ENCODE measurements around the gene AGO3.

DNA sequence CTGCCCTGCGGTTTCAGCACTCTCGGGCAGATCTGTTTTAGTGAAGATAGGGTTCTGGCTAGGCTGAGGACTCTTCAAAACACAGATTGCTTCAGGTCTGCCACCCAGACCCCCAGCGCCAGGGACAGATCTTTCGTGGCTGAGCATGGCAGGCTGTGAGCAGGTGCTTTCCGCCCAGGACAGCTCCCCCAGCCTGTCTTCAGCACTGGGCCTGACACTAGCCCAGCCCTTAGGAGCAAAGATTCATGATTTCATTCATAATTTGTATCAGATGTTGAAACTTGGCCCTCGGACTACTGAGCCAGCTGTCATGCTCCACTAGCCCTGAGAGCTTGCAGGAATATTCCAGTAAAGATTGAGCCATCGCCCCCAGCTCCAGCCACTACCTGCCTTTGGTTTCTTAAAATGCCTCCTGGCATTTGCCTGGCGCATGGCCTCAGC, 163.7 kb downstream of the AGO3 start:
- TF ChIP-seq, protein P1, sequence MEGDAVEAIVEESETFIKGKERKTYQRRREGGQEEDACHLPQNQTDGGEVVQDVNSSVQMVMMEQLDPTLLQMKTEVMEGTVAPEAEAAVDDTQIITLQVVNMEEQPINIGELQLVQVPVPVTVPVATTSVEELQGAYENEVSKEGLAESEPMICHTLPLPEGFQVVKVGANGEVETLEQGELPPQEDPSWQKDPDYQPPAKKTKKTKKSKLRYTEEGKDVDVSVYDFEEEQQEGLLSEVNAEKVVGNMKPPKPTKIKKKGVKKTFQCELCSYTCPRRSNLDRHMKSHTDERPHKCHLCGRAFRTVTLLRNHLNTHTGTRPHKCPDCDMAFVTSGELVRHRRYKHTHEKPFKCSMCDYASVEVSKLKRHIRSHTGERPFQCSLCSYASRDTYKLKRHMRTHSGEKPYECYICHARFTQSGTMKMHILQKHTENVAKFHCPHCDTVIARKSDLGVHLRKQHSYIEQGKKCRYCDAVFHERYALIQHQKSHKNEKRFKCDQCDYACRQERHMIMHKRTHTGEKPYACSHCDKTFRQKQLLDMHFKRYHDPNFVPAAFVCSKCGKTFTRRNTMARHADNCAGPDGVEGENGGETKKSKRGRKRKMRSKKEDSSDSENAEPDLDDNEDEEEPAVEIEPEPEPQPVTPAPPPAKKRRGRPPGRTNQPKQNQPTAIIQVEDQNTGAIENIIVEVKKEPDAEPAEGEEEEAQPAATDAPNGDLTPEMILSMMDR (conservative IDR thresholded peaks at IDR 0.05; ENCODE audit: low read depth in 2 of 2), result no peak
- TF ChIP-seq, protein P2, sequence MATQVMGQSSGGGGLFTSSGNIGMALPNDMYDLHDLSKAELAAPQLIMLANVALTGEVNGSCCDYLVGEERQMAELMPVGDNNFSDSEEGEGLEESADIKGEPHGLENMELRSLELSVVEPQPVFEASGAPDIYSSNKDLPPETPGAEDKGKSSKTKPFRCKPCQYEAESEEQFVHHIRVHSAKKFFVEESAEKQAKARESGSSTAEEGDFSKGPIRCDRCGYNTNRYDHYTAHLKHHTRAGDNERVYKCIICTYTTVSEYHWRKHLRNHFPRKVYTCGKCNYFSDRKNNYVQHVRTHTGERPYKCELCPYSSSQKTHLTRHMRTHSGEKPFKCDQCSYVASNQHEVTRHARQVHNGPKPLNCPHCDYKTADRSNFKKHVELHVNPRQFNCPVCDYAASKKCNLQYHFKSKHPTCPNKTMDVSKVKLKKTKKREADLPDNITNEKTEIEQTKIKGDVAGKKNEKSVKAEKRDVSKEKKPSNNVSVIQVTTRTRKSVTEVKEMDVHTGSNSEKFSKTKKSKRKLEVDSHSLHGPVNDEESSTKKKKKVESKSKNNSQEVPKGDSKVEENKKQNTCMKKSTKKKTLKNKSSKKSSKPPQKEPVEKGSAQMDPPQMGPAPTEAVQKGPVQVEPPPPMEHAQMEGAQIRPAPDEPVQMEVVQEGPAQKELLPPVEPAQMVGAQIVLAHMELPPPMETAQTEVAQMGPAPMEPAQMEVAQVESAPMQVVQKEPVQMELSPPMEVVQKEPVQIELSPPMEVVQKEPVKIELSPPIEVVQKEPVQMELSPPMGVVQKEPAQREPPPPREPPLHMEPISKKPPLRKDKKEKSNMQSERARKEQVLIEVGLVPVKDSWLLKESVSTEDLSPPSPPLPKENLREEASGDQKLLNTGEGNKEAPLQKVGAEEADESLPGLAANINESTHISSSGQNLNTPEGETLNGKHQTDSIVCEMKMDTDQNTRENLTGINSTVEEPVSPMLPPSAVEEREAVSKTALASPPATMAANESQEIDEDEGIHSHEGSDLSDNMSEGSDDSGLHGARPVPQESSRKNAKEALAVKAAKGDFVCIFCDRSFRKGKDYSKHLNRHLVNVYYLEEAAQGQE (IDR thresholded peaks at IDR 0.05; ENCODE audit: unreplicated experiment), result no peak
- TF ChIP-seq POLR2AphosphoS5 (IDR thresholded peaks at IDR 0.05; ENCODE audit: low read depth), result no peak
- TF ChIP-seq EZH2phosphoT487 (IDR thresholded peaks at IDR 0.05; ENCODE audit: unreplicated experiment), result no peak
- TF ChIP-seq, protein P3, sequence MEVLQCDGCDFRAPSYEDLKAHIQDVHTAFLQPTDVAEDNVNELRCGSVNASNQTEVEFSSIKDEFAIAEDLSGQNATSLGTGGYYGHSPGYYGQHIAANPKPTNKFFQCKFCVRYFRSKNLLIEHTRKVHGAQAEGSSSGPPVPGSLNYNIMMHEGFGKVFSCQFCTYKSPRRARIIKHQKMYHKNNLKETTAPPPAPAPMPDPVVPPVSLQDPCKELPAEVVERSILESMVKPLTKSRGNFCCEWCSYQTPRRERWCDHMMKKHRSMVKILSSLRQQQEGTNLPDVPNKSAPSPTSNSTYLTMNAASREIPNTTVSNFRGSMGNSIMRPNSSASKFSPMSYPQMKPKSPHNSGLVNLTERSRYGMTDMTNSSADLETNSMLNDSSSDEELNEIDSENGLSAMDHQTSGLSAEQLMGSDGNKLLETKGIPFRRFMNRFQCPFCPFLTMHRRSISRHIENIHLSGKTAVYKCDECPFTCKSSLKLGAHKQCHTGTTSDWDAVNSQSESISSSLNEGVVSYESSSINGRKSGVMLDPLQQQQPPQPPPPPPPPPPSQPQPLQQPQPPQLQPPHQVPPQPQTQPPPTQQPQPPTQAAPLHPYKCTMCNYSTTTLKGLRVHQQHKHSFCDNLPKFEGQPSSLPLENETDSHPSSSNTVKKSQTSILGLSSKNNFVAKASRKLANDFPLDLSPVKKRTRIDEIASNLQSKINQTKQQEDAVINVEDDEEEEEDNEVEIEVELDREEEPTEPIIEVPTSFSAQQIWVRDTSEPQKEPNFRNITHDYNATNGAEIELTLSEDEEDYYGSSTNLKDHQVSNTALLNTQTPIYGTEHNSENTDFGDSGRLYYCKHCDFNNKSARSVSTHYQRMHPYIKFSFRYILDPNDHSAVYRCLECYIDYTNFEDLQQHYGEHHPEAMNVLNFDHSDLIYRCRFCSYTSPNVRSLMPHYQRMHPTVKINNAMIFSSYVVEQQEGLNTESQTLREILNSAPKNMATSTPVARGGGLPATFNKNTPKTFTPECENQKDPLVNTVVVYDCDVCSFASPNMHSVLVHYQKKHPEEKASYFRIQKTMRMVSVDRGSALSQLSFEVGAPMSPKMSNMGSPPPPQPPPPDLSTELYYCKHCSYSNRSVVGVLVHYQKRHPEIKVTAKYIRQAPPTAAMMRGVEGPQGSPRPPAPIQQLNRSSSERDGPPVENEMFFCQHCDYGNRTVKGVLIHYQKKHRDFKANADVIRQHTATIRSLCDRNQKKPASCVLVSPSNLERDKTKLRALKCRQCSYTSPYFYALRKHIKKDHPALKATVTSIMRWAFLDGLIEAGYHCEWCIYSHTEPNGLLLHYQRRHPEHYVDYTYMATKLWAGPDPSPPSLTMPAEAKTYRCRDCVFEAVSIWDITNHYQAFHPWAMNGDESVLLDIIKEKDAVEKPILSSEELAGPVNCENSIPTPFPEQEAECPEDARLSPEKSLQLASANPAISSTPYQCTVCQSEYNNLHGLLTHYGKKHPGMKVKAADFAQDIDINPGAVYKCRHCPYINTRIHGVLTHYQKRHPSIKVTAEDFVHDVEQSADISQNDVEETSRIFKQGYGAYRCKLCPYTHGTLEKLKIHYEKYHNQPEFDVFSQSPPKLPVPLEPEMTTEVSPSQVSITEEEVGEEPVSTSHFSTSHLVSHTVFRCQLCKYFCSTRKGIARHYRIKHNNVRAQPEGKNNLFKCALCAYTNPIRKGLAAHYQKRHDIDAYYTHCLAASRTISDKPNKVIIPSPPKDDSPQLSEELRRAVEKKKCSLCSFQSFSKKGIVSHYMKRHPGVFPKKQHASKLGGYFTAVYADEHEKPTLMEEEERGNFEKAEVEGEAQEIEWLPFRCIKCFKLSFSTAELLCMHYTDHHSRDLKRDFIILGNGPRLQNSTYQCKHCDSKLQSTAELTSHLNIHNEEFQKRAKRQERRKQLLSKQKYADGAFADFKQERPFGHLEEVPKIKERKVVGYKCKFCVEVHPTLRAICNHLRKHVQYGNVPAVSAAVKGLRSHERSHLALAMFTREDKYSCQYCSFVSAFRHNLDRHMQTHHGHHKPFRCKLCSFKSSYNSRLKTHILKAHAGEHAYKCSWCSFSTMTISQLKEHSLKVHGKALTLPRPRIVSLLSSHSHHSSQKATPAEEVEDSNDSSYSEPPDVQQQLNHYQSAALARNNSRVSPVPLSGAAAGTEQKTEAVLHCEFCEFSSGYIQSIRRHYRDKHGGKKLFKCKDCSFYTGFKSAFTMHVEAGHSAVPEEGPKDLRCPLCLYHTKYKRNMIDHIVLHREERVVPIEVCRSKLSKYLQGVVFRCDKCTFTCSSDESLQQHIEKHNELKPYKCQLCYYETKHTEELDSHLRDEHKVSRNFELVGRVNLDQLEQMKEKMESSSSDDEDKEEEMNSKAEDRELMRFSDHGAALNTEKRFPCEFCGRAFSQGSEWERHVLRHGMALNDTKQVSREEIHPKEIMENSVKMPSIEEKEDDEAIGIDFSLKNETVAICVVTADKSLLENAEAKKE (CRISPR knock-in tag; IDR thresholded peaks at IDR 0.05), result no peak
- no peak for TF ChIP-seq EZH2 (IDR thresholded peaks at IDR 0.05; ENCODE audit: low read depth, unreplicated experiment)
- no peak for TF ChIP-seq CREB1 (CRISPR knock-in tag; IDR thresholded peaks at IDR 0.05; ENCODE audit: low read depth)
- TF ChIP-seq NANOG (IDR thresholded peaks at IDR 0.05; ENCODE audit: borderline replicate concordance), result no peak
- TF ChIP-seq, protein P4, sequence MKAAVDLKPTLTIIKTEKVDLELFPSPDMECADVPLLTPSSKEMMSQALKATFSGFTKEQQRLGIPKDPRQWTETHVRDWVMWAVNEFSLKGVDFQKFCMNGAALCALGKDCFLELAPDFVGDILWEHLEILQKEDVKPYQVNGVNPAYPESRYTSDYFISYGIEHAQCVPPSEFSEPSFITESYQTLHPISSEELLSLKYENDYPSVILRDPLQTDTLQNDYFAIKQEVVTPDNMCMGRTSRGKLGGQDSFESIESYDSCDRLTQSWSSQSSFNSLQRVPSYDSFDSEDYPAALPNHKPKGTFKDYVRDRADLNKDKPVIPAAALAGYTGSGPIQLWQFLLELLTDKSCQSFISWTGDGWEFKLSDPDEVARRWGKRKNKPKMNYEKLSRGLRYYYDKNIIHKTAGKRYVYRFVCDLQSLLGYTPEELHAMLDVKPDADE (IDR thresholded peaks at IDR 0.05), result no peak
